HuH-7 (cell line): ENCODE data around the gene AEBP2.

ENCODE experiments used
- DNase-seq: peaks from one replicate; pipeline ENCODE4 v3.0.0; 2011; ENCODE audit warnings: low spot score

Gene AEBP2

DNA sequence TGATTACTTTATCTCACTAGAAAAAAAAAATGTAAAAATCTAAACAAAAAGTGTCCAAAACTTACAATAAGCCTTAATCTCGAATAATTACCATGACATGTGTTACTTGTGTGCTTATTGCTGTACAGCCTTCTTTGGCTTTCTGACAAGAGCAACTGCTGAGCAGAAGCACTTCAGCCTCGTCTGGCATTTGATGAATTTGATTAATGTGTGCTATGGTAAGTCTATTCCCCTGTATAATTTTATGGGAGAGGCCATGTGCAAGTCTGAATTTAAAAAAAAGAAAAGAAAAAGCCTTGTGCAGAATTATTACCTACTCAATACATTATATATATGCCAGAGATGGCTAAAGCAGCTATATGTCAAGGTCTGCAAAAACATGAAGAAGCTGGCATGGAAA lies 113.9 kb downstream of the AEBP2 start:
- no peak for DNase-seq

DNA sequence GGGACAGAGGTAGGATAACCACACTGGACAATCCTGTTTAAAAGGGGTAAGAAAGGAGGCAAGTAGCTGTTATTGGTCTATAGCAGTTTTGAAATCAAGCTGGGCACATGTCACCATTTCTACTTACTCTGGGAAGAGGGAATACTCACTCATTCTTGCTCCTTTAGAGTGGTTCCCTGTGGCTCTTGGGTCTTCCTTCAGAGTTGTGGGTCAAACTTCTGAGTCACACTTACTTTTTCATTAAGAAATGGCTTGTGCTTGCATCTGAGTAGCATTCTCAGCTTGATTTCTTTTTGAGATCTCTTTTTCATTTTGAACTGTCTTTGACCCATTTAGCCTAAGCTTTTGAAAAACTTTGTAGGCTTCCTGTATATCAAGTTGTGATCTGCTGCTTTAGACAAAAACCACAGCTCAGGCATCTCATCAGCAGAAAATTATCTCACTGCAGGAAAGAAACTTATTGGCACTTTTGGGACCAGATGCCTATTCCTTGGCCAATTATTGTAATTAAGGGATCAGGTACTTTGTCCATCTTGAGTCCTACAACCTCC lies 122.2 kb downstream of the AEBP2 start:
- no peak for DNase-seq
